Skeletal muscle satellite cell (primary cell): Measurements from ENCODE around the gene CMIP.

ENCODE experiments used
- H3K27me3 ChIP-seq: 2 replicates; pipeline ENCODE4 v1.7.0; 2013; ENCODE audit warnings: low read length; ENCODE audit not compliant: control insufficient read depth, insufficient read depth
- H3K36me3 ChIP-seq: 2 replicates; pipeline ENCODE4 v1.7.0; 2013; ENCODE audit warnings: mild to moderate bottlenecking, control low read depth, low read length; ENCODE audit not compliant: insufficient read depth
- H3K4me1 ChIP-seq: 2 replicates; pipeline ENCODE4 v1.7.0; 2013; ENCODE audit warnings: low read length; ENCODE audit not compliant: control insufficient read depth, insufficient read depth
- H3K4me2 ChIP-seq: 2 replicates; pipeline ENCODE4 v1.7.0; 2013; ENCODE audit warnings: mild to moderate bottlenecking, low read length
- H3K4me3 ChIP-seq: 2 replicates; pipeline ENCODE4 v1.7.0; 2013; ENCODE audit warnings: low read length
- H3K9ac ChIP-seq: 2 replicates; pipeline ENCODE4 v1.7.0; 2013; ENCODE audit warnings: mild to moderate bottlenecking, low read depth, low read length, moderate library complexity
- H3K9me3 ChIP-seq: replicated peaks from 2 replicates; pipeline ENCODE4 v1.7.0; 2013; ENCODE audit warnings: mild to moderate bottlenecking, control low read depth, low read length

Gene CMIP

GRCh38 chr16:81627729-81628244 lies 183.2 kb downstream of the CMIP start:
- Histone ChIP-seq H3K9ac (no peak overlapping the region), H3K36me3 (no peaks in the 10 kb centered on the region), H3K9me3 (no peaks in the 10 kb centered on the region), H3K4me1 (peaks cover 12% of the 10 kb centered on the region), H3K4me3 (no peak overlapping the region), H3K27me3 (no peaks in the 10 kb centered on the region), H3K4me2 (no peak overlapping the region)

DNA sequence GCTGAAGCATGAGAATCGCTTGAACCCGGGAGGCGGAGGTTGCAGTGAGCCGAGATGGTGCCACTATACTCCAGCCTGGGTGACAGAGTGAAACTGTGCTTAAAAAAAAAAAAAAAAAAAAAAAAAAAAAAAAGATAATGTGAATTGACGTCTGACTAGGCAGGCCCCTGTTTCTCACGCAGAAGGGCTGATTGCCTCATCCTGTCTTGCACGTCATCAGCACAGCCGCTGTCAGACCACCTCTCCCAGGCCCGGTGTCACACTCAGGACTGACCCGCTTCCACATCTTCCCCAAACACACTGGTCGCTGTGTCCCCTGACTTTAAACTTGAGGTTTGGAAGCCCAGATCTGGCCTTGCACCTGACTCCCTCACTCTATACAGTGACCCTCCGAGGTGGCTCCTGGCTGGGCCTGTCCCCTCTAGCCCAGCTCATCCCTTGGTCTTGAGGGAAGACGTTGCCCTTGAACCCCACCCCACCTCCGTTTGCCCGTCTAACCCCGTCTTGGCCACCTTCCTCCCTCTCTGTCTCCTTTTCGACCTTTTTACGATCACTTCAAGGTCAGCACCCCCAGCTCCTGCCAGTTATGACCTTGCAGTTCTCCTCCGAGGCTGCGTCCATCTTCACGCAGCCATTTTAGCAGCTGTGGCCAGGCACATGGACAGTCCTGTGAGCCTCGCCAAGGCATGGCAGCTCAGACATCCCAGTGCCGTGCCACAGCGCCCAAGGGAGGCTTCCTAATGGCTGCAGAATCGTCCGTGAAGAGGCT lies 184.6 kb downstream of the CMIP start:
- no peak overlapping the region for H3K9ac ChIP-seq
- H3K4me3 ChIP-seq, result no peak overlapping the region
- H3K4me2 ChIP-seq, result no peak overlapping the region
- H3K4me1 ChIP-seq, result peaks cover 12% of the 10 kb centered on the region
- no peaks in the 10 kb centered on the region for H3K36me3 ChIP-seq
- H3K27me3 ChIP-seq, result no peaks in the 10 kb centered on the region
- H3K9me3 ChIP-seq, result no peaks in the 10 kb centered on the region

DNA sequence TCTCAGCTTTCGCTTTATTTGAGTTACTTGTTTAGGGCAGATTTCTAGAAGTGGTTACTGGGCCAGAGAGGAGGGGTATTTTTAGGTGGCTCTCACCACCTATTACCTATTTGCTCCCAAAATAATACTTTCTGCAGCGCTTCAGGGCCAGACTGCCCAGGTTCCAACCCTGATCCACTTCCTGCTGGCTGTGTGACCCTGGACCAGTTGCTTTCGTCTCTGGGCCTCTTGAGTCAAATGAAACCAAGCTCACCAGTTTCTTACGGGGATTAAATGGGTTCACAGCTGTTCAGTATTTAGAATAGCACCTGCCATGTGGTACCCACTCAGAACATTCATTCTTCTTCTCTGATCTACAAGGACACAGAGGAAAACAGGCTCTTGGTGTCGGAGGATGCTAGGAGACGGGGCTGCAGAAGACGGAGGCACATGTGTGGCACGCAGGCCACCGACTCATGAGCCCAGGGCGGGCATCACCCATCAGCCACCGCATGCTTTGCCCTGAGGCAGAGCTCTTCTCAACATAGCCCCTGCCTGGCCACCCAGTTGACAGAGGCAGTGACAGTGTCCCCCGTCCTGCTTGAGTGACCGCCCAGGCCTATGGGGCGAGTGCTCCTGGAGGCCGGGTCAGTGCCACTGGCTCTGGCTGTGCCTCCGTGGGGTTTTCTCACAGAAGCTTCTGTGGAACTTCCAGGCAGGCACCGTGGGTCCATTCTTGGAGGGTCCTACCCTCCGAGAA lies 185.5 kb downstream of the CMIP start:
- Histone ChIP-seq H3K9me3 (no peaks in the 10 kb centered on the region), H3K4me3 (no peak overlapping the region), H3K36me3 (no peaks in the 10 kb centered on the region), H3K4me1 (peaks cover 11% of the 10 kb centered on the region), H3K4me2 (no peak overlapping the region), H3K9ac (no peak overlapping the region), H3K27me3 (no peaks in the 10 kb centered on the region)

DNA sequence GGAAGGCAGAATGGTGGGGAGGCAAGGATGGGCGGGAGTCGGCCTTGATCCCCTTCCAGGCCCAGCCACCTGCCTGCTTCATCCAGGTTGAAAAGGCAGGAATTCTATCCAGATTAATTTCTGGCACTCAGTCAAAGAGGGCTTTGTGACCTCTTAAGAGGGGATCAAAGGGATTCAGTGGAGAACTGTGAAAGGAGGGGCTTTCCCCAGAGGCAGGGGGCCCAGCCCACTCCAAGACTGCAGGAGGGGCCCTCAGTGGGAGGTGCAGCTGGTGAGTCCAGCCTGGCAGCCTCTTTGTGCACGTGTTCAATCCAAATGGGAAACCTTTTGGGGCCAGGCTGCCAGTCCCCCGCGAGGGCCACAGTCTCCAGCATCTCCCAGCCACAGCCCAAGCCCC lies 186.0 kb downstream of the CMIP start:
- Histone ChIP-seq H3K36me3 (no peaks in the 10 kb centered on the region), H3K27me3 (no peaks in the 10 kb centered on the region), H3K4me3 (no peak overlapping the region), H3K9ac (no peak overlapping the region), H3K4me1 (peaks cover 5% of the 10 kb centered on the region), H3K9me3 (no peaks in the 10 kb centered on the region), H3K4me2 (no peak overlapping the region)

DNA sequence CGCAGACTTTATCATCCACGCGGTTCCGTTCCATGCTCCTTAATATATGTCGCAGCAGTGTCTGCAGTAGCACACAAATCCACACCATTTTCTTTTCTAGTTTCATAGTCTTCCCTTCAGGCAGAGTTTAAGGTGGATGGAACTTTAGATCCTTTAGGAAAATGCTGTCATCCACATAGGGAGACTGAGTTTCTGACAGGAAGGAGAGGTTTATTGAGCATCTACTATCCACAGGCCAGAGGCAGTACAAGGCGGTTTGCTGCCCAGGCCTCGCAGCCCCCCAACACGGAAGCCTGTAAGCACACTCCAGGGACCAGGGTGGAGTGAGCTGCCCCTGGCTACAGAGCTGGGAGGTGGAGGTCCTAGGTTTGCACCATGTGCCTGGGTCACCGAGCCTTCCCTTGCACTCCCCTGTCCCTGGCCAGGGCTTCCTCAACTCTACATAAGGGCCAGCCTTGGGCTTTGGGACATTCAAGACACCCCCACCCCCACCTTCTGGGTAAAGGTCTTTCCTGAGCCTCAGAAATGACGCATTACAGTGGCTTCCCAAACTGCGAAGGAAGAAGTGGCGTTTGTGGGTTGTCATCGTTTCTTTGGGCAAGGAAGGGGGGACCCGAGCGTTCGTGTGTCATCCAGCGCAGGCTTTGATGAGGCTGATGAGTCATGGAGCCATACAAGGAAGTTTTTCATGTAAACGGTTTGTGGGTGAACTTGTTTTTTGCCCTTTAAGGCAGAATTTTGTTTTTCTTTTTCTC lies 188.0 kb downstream of the CMIP start:
- no peak overlapping the region for H3K4me3 ChIP-seq
- no peaks in the 10 kb centered on the region for H3K36me3 ChIP-seq
- no peaks in the 10 kb centered on the region for H3K9me3 ChIP-seq
- no peak overlapping the region for H3K4me2 ChIP-seq
- H3K9ac ChIP-seq, result no peak overlapping the region
- no peaks in the 10 kb centered on the region for H3K27me3 ChIP-seq
- no peaks in the 10 kb centered on the region for H3K4me1 ChIP-seq

- no peak overlapping the region for H3K9ac ChIP-seq
- no peak overlapping the region for H3K4me3 ChIP-seq
- H3K4me2 ChIP-seq, result no peak overlapping the region
- H3K27me3 ChIP-seq, result no peaks in the 10 kb centered on the region
- no peaks in the 10 kb centered on the region for H3K36me3 ChIP-seq
- H3K9me3 ChIP-seq, result no peaks in the 10 kb centered on the region
- no peaks in the 10 kb centered on the region for H3K4me1 ChIP-seq
These were observed 188.6 kb downstream of the CMIP start for GRCh38 chr16:81633147-81633619.

DNA sequence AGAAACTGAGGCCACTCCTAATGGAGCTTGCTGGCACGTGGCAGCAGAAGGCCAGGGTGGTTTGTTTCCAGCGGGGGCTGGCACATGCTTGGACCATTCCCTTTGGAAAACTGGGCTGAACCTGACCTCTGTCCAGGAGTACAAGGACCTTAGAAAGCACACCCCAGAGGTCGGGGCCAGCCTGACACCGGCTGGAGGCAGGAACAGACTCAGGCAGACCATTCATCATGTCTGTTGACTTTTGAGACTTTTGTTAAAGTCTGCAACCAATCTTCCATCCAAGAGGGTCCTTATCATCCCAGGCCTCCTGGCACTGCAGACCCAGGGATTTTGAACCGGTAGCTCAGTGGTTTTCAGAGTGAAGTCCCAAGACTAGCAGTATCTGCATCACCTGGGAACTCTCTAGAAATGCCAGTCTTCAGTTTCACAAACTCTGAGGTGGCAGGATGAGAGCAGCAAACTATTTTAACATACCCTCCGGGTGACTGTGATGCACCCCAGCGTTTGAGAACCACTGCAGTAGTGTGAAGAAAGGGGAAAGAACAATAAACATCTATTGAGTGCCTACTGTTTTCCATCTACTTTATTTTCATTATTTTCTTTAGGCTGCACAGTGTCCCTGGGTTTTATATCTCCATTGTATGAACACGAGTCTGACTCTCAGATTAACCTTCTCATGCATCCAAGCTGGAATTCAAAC lies 189.2 kb downstream of the CMIP start:
- H3K4me3 ChIP-seq, result no peak overlapping the region
- H3K9me3 ChIP-seq, result no peaks in the 10 kb centered on the region
- H3K36me3 ChIP-seq, result no peaks in the 10 kb centered on the region
- no peak overlapping the region for H3K4me2 ChIP-seq
- no peaks in the 10 kb centered on the region for H3K27me3 ChIP-seq
- H3K9ac ChIP-seq, result no peak overlapping the region
- no peaks in the 10 kb centered on the region for H3K4me1 ChIP-seq

GRCh38 chr16:81634380-81635062 lies 189.9 kb downstream of the CMIP start:
- Histone ChIP-seq H3K4me3 (no peak overlapping the region), H3K9ac (no peak overlapping the region), H3K4me1 (no peaks in the 10 kb centered on the region)

DNA sequence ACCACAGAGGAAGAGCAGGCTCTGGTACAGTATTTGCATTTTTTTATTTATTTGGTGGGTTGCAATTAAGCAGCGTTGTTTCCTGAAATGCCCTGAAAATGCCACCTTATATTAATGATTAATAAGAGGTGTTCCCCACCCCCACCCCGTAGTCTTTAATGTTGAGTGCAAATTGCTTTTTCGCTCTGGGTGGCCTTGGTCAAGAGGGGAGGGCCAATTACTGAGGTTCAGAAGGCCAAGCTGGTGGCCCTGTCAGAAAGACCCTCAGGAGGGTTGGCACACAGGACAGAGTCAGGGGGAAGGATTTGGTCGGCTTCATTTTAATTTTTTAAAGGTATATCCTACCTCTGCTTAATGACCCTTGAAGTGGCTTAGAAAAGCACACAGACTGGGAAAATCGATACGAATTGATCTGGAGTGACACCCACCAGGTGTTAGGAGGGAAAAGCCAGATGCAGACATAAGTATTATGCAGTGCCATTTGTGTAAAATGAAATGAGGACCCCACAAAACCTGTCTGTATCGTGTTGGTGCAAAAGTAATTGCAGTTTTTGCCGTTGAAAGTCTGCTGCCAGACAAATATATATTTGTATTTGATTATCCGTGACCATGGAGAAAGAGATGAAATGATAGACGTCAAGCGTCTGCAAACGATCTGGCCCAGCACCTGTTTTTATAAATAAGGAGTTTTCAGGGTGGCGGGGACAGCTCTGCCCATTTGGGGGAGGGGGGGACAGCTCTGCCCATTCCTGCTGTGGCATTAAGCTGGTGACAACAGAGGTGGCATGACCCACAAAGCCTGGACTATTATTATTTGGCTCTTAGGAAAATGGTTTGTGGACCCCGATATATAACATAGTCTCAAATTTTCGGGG lies 190.7 kb downstream of the CMIP start:
- H3K9me3 ChIP-seq, result no peaks in the 10 kb centered on the region
- no peak overlapping the region for H3K4me3 ChIP-seq
- H3K4me2 ChIP-seq, result no peak overlapping the region
- no peaks in the 10 kb centered on the region for H3K27me3 ChIP-seq
- H3K4me1 ChIP-seq, result no peaks in the 10 kb centered on the region
- H3K36me3 ChIP-seq, result no peaks in the 10 kb centered on the region
- H3K9ac ChIP-seq, result no peak overlapping the region

More at GRCh38 chr16:81634380-81635062, 189.9 kb downstream of the CMIP start:
- no peaks in the 10 kb centered on the region for H3K9me3 ChIP-seq
- H3K36me3 ChIP-seq, result no peaks in the 10 kb centered on the region
- no peak overlapping the region for H3K4me2 ChIP-seq
- no peaks in the 10 kb centered on the region for H3K27me3 ChIP-seq
